GM21360 (cell line): ENCODE measurements around the gene URGCP.
"Not testable (repeated sequence)": the region's sequence is repeated elsewhere in the genome, so short reads cannot be mapped to it uniquely, and the experiment has no call there.

Source experiments
- ATAC-seq: cut with Tn5 transposase; IDR thresholded peaks from one replicate; pipeline ENCODE4 v1.9.1; 2021; ENCODE audit warnings: mild to moderate bottlenecking, moderate library complexity; ENCODE audit not compliant: unreplicated experiment

The URGCP gene

GRCh38 chr7:43915907-43916306 is 9.5 kb upstream of the URGCP start:
- no peak for ATAC-seq

GRCh38 chr7:43914795-43915194 is 8.4 kb upstream of the URGCP start:
- ATAC-seq = no peak

GRCh38 chr7:43905956-43906330 is 453 bp downstream of the URGCP start:
- peak; percentile 29 for ATAC-seq

- ATAC-seq = no peak
Observed at GRCh38 chr7:43905209-43905946, 1.0 kb downstream of the URGCP start.

- no peak for ATAC-seq
Observed at GRCh38 chr7:43904533-43905208, 1.7 kb downstream of the URGCP start.

- ATAC-seq = no peak
Observed at GRCh38 chr7:43902542-43903054, 3.8 kb downstream of the URGCP start.

GRCh38 chr7:43898571-43898970 is 7.8 kb downstream of the URGCP start:
- ATAC-seq = not testable (repeated sequence)

GRCh38 chr7:43895847-43896415 is 10.5 kb downstream of the URGCP start:
- ATAC-seq = no peak

- no peak for ATAC-seq
Observed at GRCh38 chr7:43891069-43891955, 15.1 kb downstream of the URGCP start.

- ATAC-seq = no peak
Observed at GRCh38 chr7:43890468-43890867, 15.9 kb downstream of the URGCP start.

GRCh38 chr7:43888993-43889945 is 17.1 kb downstream of the URGCP start:
- ATAC-seq = no peak

GRCh38 chr7:43884617-43885016 is 21.8 kb downstream of the URGCP start:
- ATAC-seq = no peak

- ATAC-seq = no peak
Observed at GRCh38 chr7:43884209-43884608, 22.2 kb downstream of the URGCP start.

GRCh38 chr7:43880596-43880995 is 25.8 kb downstream of the URGCP start:
- no peak for ATAC-seq

GRCh38 chr7:43879477-43879876 is 26.9 kb downstream of the URGCP start:
- no peak for ATAC-seq

- no peak for ATAC-seq
Observed at GRCh38 chr7:43878867-43879266, 27.5 kb downstream of the URGCP start.

GRCh38 chr7:43877968-43878864 is 28.2 kb downstream of the URGCP start:
- ATAC-seq = no peak

GRCh38 chr7:43876976-43877745 is 29.2 kb downstream of the URGCP start:
- ATAC-seq = no peak
